Lower leg skin (tissue), 3 donors: ENCODE results near the gene PDE1C.

Experiments used
- POLR2A ChIP-seq, 2 donors: fragments of 450-650 bp; IDR thresholded peaks; one replicate each; pipeline ENCODE4 v1.6.1; 2016 to 2017; ENCODE audit warnings: antibody characterized with exemption in 2 of 2, mild to moderate bottlenecking in 1 of 2, moderate library complexity in 1 of 2
- TF ChIP-seq, protein P1 (sequence below), 3 donors: fragments of 450-650 bp; IDR thresholded peaks; one replicate each; pipeline ENCODE4 v1.5.1; 2016; ENCODE audit warnings: antibody characterized with exemption in 3 of 3, mild to moderate bottlenecking in 3 of 3, moderate library complexity in 2 of 3

- TF ChIP-seq, protein P1, sequence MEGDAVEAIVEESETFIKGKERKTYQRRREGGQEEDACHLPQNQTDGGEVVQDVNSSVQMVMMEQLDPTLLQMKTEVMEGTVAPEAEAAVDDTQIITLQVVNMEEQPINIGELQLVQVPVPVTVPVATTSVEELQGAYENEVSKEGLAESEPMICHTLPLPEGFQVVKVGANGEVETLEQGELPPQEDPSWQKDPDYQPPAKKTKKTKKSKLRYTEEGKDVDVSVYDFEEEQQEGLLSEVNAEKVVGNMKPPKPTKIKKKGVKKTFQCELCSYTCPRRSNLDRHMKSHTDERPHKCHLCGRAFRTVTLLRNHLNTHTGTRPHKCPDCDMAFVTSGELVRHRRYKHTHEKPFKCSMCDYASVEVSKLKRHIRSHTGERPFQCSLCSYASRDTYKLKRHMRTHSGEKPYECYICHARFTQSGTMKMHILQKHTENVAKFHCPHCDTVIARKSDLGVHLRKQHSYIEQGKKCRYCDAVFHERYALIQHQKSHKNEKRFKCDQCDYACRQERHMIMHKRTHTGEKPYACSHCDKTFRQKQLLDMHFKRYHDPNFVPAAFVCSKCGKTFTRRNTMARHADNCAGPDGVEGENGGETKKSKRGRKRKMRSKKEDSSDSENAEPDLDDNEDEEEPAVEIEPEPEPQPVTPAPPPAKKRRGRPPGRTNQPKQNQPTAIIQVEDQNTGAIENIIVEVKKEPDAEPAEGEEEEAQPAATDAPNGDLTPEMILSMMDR (IDR thresholded peaks at IDR 0.05), result no peak
- TF ChIP-seq POLR2A (IDR thresholded peaks at IDR 0.05), result no peak
Observed at GRCh38 chr7:31957090-31957720, 113.0 kb downstream of the PDE1C start.
